Loucy (cell line): ENCODE results near the gene GJA3.

ENCODE experiments used
- EZH2phosphoT487 ChIP-seq: fragments of 200-600 bp; IDR thresholded peaks from 2 replicates; pipeline ENCODE4 v1.6.1; 2018; ENCODE audit warnings: antibody characterized with exemption, mild to moderate bottlenecking, moderate library complexity, borderline replicate concordance
- TF ChIP-seq, protein P1 (sequence below): fragments of 200-600 bp; sonication (generic); conservative IDR thresholded peaks from 2 replicates; pipeline ENCODE4 v1.5.1; 2014; ENCODE audit warnings: mild to moderate bottlenecking, antibody characterized with exemption, low read length

DNA sequence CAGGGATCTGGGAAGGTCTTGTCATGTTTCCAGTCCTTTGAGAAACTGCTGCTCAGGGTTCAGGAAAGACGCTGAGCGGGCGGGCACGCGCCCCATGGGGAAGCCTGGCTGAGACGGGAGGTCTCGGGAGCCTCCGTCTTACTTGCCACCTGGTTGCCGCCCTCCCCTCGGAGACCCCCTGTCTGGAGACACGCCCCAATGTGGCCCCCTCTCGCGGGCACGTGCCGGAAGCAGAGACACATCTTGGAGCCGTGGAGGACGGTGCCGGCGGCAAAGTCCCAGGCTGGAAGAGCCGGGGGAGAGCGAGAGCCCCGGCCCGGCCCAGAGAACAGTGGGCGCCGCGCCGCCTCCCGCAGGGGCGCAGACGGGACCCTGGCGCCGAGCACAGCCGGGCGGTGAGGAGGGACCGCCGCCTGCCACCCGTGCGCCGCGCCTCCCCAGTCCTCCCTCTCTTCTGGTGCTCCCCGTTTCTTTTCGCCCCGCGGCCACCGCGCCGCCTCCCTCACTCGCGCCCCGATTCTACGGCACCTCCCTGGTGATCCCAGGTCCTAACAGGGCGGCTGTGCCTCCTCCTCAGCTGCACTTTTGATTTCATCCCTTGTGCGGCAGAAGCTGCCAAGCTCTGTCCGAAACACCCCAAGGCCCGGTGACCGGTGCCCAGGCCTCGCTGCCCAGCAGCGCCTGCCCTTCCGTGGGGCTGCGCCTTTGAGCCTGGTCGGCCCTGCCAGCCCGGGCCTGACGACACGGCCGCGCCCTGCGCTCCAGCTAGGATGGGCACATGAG is 16.4 kb upstream of the GJA3 start:
- TF ChIP-seq, protein P1, sequence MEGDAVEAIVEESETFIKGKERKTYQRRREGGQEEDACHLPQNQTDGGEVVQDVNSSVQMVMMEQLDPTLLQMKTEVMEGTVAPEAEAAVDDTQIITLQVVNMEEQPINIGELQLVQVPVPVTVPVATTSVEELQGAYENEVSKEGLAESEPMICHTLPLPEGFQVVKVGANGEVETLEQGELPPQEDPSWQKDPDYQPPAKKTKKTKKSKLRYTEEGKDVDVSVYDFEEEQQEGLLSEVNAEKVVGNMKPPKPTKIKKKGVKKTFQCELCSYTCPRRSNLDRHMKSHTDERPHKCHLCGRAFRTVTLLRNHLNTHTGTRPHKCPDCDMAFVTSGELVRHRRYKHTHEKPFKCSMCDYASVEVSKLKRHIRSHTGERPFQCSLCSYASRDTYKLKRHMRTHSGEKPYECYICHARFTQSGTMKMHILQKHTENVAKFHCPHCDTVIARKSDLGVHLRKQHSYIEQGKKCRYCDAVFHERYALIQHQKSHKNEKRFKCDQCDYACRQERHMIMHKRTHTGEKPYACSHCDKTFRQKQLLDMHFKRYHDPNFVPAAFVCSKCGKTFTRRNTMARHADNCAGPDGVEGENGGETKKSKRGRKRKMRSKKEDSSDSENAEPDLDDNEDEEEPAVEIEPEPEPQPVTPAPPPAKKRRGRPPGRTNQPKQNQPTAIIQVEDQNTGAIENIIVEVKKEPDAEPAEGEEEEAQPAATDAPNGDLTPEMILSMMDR = no peak
- no peak for TF ChIP-seq EZH2phosphoT487
